ENCODE measurements around the gene UNC13D. TPM values are rescaled to one million over a fixed set of nuclear protein-coding genes. Genes with fewer than 3 reads are reported as not detected.

The UNC13D gene
- total RNA-seq, 1 donor from 2014 or later = 32.7 TPM

DNA sequence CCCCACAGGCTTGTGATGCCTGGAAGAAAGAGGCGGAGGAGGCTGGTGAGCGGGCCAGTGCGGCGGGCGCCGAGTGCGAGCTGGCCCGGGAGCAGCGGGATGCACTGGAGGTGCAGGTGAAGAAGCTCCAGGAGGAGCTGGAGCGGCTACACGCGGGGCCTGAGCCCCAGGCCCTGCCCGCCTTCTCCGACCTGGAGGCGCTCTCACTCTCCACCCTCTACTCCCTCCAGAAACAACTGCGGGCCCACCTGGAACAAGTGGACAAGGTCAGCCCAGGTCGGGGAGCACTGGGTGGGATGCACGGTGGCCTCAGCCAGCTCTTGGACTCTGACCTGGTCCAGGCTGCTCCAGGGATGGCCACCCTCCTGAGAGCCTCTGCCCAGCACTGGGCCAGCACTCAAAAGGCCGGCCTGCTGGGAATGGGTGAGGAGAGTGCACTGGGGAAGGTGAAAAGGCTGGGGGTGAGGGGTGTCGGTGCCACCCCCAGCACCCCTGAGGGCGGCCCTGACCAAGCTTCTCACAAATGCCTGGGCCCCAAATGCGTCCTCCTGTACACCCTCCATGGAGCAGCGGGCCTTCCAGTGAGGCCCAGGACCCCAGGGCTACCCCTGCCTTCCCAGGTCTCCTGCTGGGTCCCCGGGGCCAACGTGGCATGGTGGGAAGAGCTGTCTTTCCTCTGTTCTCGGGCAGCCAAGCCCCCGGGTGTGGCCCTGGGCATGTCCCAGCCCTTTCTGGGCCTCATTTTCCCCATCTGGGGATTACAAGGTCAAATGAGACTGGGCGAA, 20.8 kb downstream of the UNC13D start:
- H3K36me3 ChIP-seq = peaks cover 0 to 45% of the 10 kb centered on the region in 2 donors
- intact Hi-C loops (cut with DNase I) = no loop called here
- H3K27me3 ChIP-seq = no peaks in the 10 kb centered on the region
- H3K27ac ChIP-seq = no peak overlapping the region
- no peak overlapping the region for H3K4me3 ChIP-seq
- no peak for DNase-seq (ENCODE audit: extremely low spot score in 2 of 2)
- peaks cover 31% of the 10 kb centered on the region for H3K4me1 ChIP-seq
- TF ChIP-seq POLR2AphosphoS5 (IDR thresholded peaks at IDR 0.05; ENCODE audit: insufficient read depth in 1 of 2, low read depth in 1 of 2) (no peak), POLR2A (IDR thresholded peaks at IDR 0.05) (no peak)
- TF ChIP-seq, protein P1, sequence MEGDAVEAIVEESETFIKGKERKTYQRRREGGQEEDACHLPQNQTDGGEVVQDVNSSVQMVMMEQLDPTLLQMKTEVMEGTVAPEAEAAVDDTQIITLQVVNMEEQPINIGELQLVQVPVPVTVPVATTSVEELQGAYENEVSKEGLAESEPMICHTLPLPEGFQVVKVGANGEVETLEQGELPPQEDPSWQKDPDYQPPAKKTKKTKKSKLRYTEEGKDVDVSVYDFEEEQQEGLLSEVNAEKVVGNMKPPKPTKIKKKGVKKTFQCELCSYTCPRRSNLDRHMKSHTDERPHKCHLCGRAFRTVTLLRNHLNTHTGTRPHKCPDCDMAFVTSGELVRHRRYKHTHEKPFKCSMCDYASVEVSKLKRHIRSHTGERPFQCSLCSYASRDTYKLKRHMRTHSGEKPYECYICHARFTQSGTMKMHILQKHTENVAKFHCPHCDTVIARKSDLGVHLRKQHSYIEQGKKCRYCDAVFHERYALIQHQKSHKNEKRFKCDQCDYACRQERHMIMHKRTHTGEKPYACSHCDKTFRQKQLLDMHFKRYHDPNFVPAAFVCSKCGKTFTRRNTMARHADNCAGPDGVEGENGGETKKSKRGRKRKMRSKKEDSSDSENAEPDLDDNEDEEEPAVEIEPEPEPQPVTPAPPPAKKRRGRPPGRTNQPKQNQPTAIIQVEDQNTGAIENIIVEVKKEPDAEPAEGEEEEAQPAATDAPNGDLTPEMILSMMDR (IDR thresholded peaks at IDR 0.05) = no peak
- no peaks in the 10 kb centered on the region for H3K9me3 ChIP-seq

DNA sequence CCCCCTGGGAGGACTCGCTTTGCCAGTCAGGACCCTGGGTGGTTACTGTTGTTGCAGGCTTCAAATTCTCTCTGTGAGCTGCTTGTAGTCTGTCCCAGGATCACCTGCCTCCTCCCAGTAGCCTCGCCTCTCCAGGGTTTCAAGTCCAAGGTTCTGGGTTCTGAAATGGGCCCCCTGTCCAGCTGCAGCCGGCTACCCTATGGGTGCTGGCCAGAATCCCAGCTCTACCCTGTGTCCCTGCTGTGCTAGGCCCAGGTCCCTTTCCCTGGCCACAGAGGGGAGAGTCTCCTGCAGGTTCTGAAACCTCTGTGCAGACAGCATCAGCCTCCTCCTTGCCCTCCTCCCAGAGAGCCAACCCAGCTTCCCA, 21.4 kb downstream of the UNC13D start:
- peaks cover 0 to 52% of the 10 kb centered on the region in 2 donors for H3K36me3 ChIP-seq
- TF ChIP-seq, protein P1 (IDR thresholded peaks at IDR 0.05) = no peak
- TF ChIP-seq POLR2AphosphoS5 (IDR thresholded peaks at IDR 0.05; ENCODE audit: insufficient read depth in 1 of 2, low read depth in 1 of 2) (no peak), POLR2A (IDR thresholded peaks at IDR 0.05) (no peak)
- intact Hi-C loops (cut with DNase I) = no loop called here

DNA sequence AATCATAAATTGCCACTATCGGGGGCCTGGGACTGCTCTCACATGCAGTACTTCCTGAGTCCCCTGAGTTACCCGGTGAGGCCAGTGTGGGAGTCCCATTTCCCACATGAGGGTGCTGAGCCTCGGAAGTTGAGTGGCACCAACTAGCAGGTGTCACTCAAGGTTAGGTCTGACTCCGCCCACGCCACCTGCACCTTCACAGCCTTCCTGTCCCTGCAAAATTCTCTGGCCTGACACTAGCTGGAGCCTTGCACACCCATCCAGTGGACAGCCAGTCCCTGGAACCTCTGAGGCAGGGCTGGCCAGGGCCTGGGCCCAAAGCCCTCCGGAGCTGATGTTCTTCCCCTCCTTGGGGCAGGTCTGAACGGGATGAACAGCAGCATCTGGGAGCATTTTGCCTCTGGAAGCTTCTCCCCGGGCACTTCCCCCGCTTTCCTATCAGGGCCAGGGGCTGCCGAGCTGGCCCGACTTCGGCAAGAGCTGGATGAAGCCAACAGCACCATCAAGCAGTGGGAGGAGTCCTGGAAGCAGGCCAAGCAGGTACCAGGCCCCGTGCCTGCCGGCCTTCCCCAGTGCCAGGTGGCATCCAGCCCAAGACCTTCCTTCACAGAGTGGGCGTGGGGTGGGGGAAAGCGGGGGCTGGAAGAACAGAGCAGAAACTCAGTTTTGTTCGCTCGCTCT, 21.9 kb downstream of the UNC13D start:
- Histone ChIP-seq H3K4me3 (no peak overlapping the region), H3K4me1 (peaks cover 20% of the 10 kb centered on the region), H3K27ac (no peak overlapping the region), H3K27me3 (no peaks in the 10 kb centered on the region), H3K36me3 (peaks cover 0 to 57% of the 10 kb centered on the region in 2 donors), H3K9me3 (no peaks in the 10 kb centered on the region)
- DNase-seq (ENCODE audit: extremely low spot score in 2 of 2) = no peak
- TF ChIP-seq POLR2A (IDR thresholded peaks at IDR 0.05) (no peak), POLR2AphosphoS5 (IDR thresholded peaks at IDR 0.05; ENCODE audit: insufficient read depth in 1 of 2, low read depth in 1 of 2) (no peak)
- intact Hi-C loops (cut with DNase I) = no loop called here

More for the DNA sequence above, 21.4 kb downstream of the UNC13D start:
- no peak overlapping the region for H3K4me3 ChIP-seq
- no peak for DNase-seq (ENCODE audit: extremely low spot score in 2 of 2)
- H3K27ac ChIP-seq = no peak overlapping the region
- H3K9me3 ChIP-seq = no peaks in the 10 kb centered on the region
- peaks cover 25% of the 10 kb centered on the region for H3K4me1 ChIP-seq
- no peaks in the 10 kb centered on the region for H3K27me3 ChIP-seq

DNA sequence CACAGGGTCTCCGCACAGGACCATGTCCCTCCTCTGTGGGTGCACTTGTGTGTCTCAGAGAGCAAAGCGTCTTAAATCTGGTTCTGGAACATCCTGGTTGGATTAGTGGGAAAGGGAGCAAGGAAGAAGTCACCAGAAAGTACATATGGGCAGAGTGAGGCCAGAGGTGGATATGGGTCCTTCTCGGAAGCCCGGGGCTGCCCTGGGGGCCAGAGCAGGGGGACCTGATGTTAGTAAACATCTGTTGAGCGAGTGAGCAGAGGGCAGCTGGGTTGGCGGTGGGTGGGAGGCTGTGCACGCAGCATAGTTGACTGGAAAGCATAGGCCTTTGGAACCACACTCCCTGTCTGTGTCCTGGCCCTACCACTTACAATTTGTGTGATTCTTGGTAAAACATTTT, 22.7 kb downstream of the UNC13D start:
- no peak for DNase-seq (ENCODE audit: extremely low spot score in 2 of 2)
- Histone ChIP-seq H3K36me3 (peaks cover 0 to 64% of the 10 kb centered on the region in 2 donors), H3K27me3 (no peaks in the 10 kb centered on the region), H3K9me3 (no peaks in the 10 kb centered on the region), H3K27ac (no peak overlapping the region), H3K4me1 (peaks cover 13% of the 10 kb centered on the region), H3K4me3 (no peak overlapping the region)
- TF ChIP-seq, protein P1 (IDR thresholded peaks at IDR 0.05) = no peak
- TF ChIP-seq POLR2A (IDR thresholded peaks at IDR 0.05) (no peak), POLR2AphosphoS5 (IDR thresholded peaks at IDR 0.05; ENCODE audit: insufficient read depth in 1 of 2, low read depth in 1 of 2) (no peak)
- intact Hi-C loops (cut with DNase I) = no loop called here

DNA sequence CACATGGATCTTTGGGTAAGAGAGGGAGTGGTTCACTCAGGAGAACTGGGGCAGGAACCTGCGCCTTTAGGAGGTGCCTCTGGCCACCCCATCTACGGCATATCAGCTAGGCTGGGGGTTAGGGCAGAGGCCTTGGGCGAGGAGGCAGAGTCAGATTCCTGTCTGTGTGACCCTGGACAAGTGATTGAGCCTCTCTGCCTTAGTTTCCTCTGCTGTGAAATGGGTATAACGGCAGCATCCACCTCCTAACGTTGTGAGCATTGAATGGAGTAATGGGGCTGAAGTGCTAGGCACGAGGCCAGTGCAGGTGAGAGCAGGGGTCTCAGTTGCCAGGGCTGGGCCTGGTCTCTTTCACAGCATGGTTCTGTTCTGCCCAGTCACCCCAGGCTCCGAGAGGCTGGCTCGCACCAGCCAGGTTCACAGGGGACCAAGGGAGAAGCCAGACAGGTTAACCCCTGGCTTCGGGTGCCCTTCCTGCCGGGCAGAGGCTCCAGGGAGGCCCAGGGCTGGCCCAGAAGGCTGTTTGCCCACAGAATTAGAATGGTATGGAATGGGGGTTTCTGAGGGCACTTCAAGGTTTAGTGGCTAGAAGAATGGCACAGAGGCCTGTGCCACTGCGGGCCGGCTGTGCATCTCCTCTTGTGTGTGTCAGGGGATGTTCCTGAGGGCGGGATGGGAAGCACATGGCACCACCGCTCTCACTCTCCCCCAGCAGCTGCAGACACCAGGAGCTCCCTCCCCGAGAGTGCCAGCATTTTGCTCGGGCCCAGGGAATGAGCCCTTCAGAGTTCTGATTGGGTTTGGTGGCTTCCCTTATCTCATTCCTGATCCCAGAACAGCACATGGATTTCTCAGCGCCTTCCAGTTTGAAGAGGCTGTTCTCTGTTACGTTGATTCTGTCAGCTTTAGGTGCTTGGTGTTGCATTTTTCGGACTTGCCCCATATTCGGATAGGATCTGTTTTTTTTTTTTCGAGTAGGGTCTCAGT, 23.8 kb downstream of the UNC13D start:
- DNase-seq (ENCODE audit: extremely low spot score in 2 of 2) = no peak
- no peaks in the 10 kb centered on the region for H3K27me3 ChIP-seq
- peaks cover 0 to 71% of the 10 kb centered on the region in 2 donors for H3K36me3 ChIP-seq
- H3K9me3 ChIP-seq = no peaks in the 10 kb centered on the region
- TF ChIP-seq POLR2A (IDR thresholded peaks at IDR 0.05) (no peak), POLR2AphosphoS5 (IDR thresholded peaks at IDR 0.05; ENCODE audit: insufficient read depth in 1 of 2, low read depth in 1 of 2) (no peak)
- TF ChIP-seq, protein P1 (IDR thresholded peaks at IDR 0.05) = no peak
- no peak overlapping the region for H3K27ac ChIP-seq
- H3K4me1 ChIP-seq = peaks cover 12% of the 10 kb centered on the region
- intact Hi-C loops (cut with DNase I) = no loop called here
- H3K4me3 ChIP-seq = no peak overlapping the region
